Nucleus accumbens (tissue), 56 donors: ENCODE results near the gene CTR9.
A peak's percentile ranks its signal among the peaks of the same experiment; 100 is the strongest.

Source experiments
- DNase-seq, 56 donors: peaks; one replicate each; lab custom pipeline; 2025; lab: John Stamatoyannopoulos, UW

Gene CTR9

DNA sequence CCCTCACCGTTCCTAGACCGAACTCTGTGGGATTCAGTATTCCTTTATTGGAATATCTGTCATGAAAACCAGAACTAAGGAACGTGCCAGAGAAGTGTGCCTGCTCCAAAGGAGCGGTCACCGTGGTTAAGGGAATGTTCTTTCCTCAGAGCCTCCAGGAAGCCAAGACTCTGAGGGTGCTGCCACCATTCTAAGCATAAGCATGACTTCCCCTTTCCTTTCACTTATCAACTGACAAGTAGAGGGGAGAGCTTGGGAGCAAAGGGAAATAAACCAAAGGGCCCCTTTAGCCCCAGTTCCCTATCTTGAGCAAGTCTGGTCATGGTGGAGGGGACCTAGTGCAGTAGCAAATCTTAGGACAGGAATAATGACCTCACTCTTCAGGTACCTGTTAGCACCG is 26.8 kb downstream of the CTR9 start:
- no peak for DNase-seq

DNA sequence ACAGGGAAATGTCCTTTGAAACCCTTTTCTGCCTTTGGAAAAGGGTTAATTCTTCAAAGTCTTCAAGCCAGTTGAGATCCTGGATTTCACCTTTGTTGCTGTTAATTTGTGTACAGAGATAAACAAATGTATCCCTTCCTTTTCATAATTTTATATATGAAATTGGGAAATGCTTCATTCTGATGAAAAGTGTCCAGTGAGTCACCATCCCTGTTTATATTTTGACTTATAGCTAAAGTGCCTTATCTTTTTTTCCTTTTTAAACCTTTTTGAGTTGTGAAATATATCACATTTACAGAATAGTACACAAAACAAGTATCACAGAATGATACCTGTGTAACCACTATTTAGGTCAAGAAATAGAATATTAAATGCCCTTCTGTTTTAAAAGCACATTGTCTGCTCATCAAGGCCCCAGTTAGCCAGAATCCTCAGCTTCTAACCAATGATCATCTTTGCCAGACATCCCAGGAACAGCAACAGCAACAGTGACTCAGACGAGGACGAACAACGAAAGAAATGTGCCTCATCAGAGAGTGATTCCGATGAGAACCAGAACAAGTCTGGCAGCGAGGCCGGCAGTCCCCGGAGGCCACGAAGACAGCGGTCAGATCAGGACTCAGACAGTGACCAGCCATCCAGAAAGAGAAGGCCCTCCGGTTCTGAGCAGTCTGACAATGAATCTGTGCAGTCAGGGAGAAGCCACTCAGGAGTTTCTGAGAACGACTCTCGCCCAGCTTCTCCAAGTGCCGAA is 27.3 kb downstream of the CTR9 start:
- peak in 4 of 56 donors; percentile 4 to 41 (median 13) for DNase-seq

DNA sequence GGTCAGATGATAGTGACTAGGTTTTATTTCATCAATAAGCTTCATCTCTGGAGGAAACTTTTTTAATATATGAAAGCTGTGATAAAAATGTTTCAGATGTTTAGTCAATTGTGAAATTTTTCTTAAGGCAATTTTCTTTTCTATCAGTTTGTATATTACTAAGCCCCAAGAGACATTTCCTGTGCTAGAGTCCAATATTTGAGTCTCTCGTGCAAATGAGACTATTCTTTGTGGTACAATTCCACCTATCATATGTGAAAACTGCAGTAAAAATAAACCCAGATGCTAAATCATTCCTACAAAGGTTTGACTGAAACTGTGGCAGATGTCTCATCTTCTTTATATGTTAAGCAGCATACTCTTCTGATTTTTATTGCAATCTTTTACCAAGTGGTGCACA is 28.0 kb downstream of the CTR9 start:
- DNase-seq = no peak

DNA sequence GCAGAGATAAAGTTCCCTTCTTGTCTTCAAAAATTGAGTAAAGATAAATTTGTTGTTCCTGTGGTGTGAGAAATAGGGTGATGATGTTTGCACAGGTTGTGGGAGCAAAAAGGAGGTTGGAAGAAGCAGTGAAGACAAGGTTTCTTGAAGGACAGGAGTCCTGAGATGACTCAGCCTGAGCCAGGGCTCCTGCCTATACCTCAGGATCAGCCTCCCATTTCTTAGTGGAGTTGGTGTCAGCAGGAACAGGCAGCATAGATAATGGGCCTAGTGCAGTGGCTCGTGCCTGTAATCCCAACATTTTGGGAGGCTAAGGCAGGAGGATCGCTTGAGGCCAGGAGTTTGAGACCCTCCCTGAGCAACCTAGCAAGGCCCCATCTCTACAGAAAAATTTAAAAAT is 29.0 kb downstream of the CTR9 start:
- no peak for DNase-seq

DNA sequence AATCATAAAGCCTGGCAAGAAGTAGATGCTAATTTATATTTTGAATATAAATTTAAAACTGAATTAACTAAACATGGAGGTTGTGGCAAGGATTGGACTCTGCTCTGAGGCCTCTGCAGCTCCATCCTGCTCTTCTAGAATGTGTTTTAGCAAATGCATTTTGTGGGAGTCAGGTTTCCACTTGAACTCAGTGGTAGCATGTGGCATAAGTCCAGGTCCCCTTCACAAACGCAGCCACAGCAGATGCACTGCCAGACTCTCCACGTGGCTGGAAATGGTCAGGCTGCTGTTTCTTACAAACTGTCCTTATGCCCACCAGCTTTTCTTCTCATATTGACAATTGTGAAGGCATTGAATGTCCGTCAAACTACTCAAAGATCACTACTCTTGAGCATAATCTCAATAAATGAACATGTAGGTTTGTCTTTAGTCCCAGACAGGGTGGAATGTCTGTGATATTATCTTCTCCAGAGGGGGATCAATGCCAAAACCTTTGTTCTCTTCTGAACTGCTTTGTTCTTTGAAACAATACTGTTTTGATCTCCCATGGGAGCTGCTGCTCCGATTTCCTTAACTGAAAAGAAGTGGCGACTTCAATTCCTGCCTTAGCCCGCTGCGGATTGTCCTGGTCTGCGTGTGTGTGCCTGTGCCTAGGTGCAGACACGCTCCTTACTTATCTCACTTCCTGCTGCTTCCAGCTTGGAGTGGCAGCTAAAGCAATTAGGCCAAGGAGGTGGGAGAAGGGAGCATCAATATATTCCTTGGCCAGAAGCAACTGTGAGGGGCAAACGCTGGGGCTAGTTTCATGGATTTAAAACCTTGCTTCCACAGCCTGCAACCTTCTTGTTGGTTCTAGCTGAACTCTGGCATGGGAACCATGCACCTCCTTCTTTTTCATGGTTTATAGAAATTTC is 33.4 kb downstream of the CTR9 start:
- DNase-seq = peak in 4 of 56 donors; percentile 1 to 18 (median 10)

DNA sequence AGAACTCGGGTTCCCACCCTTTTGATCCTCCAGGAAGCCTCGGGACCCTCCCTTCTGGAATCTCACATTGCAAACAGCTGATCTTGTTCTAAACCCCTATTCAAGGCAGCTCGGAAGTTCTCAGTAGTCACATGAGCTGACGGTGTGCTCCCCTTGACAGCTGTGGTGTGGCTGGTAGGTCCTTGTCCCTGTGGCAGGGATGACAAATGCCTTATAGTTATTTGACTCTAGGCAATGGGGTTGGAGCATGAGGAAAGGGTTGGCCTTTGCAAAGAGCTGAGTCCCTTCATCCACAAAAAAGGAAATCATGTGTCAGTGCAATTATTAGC is 34.1 kb downstream of the CTR9 start:
- no peak for DNase-seq

DNA sequence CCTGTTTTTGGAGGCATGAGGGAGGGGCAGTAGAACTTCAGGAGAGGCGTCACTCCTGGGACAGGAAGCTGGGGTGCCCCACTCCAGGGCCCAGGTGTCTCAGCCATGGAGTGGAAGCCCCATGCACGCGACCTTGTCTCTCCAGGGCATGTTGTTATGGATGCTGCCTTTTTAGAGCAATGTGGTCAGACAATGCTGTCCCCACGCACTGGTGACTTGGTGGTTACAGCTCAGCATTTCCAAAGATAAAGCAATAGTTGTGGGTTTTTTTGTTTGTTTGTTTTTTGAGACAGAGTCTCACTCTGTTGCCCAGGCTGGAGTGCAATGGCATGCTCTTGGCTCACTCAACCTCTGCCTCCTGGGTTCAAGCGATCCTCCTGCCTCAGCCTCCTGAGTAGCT is 35.4 kb downstream of the CTR9 start:
- DNase-seq = no peak

DNA sequence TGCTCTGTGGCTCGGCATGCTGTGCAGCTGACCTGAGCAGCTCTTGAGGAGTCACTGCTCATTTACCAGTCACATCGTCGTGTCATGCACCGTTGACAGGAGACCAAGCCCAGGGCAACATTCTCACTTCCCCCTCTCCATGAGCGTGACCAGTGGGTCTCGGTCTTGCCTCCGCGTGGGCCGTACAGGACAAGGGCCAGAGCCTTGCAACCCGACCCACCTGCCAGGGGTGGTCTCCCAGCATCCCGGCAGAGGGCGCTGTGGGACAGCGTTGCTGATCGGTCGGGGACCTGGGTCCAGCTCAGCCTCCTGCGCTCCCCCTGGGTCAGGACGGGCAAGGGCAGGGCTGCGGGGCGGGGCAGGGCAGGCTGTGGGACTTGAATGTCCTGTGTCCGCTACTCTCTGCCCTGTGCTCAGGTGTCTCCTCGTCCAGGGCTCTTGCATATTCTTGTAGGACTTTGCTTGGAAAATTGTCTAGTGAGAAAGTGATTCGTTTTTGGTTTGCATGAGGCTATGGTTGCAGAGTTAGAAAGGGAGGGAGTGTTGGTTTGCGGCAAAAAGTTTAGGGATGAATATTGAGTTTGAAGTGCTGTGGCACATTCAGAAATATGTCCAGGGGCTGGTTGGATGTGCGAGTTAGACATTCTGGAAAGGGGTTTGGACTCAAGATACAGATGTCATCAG is 41.5 kb downstream of the CTR9 start:
- DNase-seq = peak in 52 of 56 donors; percentile 3 to 88 (median 46)

DNA sequence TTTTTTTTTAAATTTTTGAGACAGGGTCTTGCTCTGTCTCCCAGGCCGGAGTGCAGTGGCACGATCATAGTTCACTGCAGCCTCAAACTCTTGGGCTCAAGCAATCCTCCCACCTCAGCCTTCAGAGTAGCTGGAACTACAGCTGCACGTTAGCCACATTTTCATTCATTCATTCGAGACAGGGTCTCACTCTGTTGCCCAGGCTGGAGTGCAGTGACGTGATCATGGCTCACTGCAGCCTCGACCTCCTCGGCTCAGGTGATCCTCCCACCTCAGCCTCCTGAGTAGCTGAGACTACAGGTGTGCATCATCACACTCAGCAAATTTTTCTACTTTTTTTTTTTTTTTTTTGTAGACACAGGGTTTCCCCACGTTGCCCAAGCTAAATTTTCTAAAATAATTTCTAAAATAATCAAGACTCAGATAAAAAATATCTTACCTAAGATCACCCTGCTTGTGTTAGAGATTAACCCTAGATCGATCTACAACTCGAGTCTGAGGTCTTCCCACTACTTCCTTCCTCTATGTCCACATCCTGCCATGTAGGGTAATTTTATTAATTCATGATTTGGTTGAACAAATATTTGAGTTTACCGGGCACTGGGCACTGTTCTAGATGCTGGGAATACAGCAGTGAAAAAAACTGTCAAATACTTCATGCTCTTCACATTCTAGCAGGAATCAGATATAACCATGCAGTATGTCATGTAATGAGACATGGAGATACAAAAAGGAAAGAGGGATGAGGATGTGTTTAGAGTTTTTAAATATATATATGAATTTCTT is 42.6 kb downstream of the CTR9 start:
- no peak for DNase-seq

DNA sequence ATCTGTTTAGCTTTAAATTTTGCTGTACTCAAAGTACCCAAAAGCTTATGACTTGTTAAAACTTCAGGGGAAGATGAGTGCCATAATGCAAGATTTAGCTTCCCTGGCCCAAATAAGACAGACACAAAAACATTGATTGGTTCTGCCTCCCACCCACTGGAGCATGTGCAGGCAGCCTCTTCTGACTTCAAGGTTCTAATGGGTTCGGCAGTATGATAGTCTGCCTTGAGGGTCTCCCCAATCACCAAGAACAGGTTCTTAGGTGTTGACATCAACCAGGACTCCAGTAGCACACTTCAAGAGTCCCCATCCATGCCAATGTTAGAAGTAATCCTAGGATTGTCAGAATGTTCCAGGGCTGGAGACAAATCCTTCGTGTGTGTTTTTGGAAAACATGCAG is 45.1 kb downstream of the CTR9 start:
- DNase-seq = no peak

DNA sequence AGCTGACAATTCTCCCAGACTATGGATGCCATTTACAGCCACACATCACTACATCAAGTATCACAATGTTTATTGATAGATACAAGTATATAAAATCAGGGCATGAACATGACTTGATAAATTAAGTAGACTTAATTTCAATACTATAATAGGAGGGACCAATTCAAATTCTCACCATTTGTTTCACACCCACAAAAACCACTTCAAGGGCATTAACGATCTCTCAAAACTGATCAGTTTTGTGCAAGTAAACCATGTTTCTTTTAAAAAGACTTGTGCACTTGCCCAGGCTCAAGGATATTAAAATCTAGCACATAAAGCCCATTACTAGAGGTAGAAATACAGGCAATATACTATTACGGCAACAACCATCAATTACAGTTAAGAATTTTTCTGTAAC is 46.0 kb downstream of the CTR9 start:
- no peak for DNase-seq

DNA sequence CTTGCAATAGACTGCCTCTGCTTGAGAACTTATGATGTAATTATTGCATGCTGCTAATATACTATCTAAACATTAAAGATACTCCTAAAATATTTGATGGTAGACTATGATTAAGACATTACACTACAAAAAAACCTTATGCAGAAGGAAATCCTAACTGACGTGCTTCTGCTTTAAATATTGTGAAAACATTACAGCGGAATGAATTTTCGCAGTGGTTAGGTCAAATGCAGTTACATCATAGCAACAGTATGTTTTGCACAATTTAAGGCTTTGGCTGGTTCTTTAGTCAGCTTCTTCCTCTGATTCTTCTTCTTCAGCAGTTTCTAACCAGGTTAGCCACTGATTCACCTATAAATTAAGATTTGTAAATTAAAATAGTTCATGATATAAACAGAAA is 46.5 kb downstream of the CTR9 start:
- no peak for DNase-seq

DNA sequence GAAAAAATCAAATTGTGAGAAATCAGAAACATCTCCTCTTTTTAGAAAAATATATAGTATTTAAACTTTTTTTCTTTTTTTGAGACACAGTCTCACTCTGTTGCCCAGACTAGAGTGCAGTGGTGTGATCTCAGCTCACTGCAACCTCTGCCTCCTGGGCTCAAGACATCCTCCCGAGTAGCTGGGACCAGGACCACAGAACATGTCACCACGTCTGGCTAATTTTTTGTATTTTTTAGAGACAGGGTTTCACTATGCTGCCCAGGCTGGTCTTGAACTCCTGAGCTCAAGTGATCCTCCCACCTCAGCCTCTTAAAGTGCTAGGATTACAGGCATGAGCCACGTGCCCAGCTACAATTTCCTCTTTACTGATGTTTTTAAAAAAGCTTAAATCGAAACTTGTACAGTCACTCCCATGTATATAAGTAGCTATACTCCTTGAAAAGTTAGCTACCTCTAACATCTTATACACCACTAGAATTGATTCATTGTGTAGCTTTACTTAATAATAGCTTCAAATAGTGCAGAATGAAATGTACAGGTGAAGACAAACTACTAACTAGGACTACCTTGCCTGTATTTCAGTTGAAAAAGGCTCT is 47.4 kb downstream of the CTR9 start:
- no peak for DNase-seq

DNA sequence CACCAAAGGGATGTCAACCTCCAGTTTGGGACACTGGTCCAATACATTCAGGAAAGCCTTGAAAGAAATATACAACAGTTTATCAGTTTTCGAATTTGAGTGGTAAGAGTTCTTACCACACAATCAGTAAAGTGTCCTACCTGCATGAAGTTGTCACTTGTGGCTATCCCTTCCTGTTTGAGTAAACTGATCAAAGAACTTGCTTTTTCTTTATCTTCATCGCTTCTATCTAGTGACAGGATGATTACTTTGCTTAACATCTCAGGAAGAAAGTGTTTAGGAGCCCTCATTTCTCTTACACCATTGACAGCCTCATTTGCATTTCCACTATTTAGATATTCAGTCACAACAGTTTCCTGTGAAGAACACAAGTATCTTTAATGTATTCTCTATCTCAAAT is 49.2 kb downstream of the CTR9 start:
- no peak for DNase-seq

DNA sequence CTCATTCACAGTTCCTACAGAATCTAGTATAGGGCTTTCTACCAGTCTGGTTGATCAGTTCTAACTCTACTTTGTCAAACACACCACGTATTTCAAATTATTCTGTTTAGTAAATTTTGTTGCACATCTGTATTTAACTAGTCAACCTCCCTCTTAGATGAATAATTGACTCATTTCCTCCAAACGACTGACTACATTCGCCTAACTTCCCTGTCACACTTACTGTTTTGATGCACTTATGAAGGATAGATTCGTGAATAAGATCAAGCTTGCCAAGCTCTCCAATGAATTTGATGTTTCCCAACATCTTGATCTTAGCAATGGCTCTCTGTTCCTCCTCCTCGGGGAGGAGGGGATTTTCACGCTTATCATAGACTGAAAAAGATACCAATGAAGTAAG is 52.6 kb downstream of the CTR9 start:
- DNase-seq = no peak

DNA sequence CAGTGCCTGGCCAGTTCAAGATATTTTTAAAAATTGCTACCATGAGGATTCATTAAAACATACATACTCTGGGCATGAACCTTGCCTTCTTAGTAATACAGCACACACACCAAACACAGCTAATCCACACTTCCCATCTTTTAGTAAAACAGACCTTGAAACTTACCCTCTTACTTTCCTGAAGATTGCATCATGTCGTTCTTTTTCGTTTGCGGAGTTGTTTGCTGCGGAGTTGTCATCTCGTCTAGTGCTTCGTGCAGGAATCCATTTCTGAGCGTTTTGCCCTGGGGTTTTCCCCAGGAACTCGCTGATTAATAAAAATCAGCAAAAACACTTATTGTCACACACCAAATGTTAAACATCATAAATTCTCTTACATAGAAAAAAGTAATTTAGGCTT is 54.7 kb downstream of the CTR9 start:
- DNase-seq = no peak

DNA sequence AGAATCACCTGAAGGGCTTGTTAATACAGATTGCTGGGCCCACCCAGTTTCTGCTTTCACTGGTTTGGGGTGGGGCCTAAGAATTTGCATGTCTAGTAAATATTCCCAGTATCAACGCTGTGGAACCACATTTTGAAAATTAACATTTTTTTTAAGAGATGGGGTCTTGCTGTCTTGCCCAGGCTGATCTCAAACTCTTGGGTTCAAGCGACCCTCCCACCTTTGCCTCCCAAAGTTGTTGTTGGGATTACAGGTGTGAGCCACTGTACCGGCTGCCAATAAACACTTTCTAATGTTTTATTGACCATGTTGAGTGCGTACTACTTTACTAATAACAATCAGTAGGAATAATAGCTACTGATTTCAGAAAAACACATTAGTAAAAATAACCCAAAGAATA is 55.2 kb downstream of the CTR9 start:
- DNase-seq = no peak

DNA sequence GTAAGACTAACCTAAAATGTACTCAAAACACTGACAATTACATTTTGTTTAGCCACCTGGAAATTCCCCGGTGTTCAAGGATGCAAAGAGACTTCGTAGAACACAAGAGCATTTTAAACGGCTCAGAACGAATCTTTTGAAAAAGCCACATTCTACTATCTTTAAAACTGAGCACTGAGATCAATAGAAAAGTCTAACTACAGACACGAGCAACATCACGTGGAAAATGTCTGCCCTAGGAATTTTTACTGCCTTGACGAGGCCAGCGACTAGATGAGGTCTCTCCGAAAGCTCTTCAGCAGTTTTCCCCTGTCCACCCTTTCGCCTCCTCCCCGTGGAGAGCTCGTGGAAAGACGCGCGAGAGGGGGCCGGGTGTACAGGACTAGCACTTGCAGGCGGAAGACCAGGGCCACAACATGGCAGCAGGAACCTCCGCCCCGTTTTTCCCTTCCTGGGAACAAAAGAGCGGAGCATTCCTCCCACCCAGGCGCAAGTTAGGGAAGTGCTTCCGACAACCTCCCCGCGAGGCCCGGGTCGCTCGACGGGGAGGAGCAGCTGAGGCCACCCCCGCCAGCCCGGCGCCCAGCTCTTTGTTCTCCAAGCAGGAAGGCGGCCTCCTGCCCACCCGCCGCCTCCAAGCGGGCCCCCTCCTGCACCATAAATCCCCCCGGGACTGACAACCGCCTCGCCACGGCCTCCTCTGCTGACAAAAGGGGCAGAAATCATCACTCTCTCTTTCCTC is 56.6 kb downstream of the CTR9 start:
- DNase-seq = peak in 53 of 56 donors; percentile 7 to 82 (median 63)

DNA sequence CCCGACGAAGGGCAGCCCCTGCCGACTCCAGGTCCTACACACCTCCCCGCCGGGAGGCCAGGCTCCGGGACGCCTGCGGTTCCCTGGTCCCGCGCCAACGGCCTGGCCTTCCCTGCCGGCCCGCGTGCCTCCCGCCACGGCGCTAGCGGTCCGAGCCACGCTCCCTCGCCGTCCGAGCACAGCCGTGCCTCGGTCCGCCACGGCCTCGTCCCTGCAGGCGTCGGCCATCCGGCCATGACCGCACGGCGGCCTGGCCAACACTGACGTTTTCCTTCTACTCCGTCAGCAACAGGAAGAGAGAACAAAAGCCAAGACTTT is 57.1 kb downstream of the CTR9 start:
- DNase-seq = peak in 6 of 56 donors; percentile 40 to 77 (median 52)
